Measurements from ENCODE around the gene TMEM250. TPM values are rescaled to one million over a fixed set of nuclear protein-coding genes. Genes with fewer than 3 reads are reported as not detected.

The TMEM250 gene
- total RNA-seq, 2 experiments from 2014 or later = 24.4 to 25.9 TPM

GRCh38 chr9:136142414-136142796 is 23.7 kb upstream of the TMEM250 start:
- intact Hi-C loops (cut with micrococcal nuclease) = no loop called here
- no peak overlapping the region for H3K4me3 Mint-ChIP-seq
- no peaks in the 10 kb centered on the region for H3K4me1 Mint-ChIP-seq (ENCODE audit: low read depth)
- ATAC-seq = no peak
- ChIA-PET CTCF (interaction anchor here (1.9 kb wide), 1 partner anchor 176 kb away, joined by 5 read pairs; no protein-coding TSS in a partner anchor), POLR2A (no interaction called here)
- H3K9me3 Mint-ChIP-seq = no peaks in the 10 kb centered on the region
- TF ChIP-seq CTCF (IDR thresholded peaks at IDR 0.05) = no peak
- H3K27ac Mint-ChIP-seq = no peak overlapping the region
- H3K36me3 Mint-ChIP-seq (ENCODE audit: low read depth) = no peaks in the 10 kb centered on the region
- DNase-seq = no peak
- peaks cover 10% of the 10 kb centered on the region for H3K27me3 Mint-ChIP-seq

- CTCF ChIA-PET = interaction anchor here (1.5 to 1.9 kb wide), 3 partner anchors 9 to 175 kb away, joined by 4 to 5 read pairs (median 5); no protein-coding TSS in a partner anchor
- Mint-ChIP-seq H3K9me3 (no peaks in the 10 kb centered on the region), H3K36me3 (ENCODE audit: low read depth) (no peaks in the 10 kb centered on the region), H3K27ac (no peak overlapping the region), H3K27me3 (peaks cover 10% of the 10 kb centered on the region), H3K4me1 (ENCODE audit: low read depth) (no peaks in the 10 kb centered on the region), H3K4me3 (no peak overlapping the region)
- intact Hi-C loops (cut with micrococcal nuclease) = no loop called here
- no peak for TF ChIP-seq CTCF (IDR thresholded peaks at IDR 0.05)
- no peak for DNase-seq
- POLR2A ChIA-PET = no interaction called here
- ATAC-seq = no peak
Observed at GRCh38 chr9:136141682-136142413, 23.2 kb upstream of the TMEM250 start.

GRCh38 chr9:136140966-136141365 is 22.3 kb upstream of the TMEM250 start:
- no peak for TF ChIP-seq CTCF (IDR thresholded peaks at IDR 0.05)
- Mint-ChIP-seq H3K27ac (no peak overlapping the region), H3K36me3 (ENCODE audit: low read depth) (no peaks in the 10 kb centered on the region), H3K4me1 (ENCODE audit: low read depth) (no peaks in the 10 kb centered on the region), H3K27me3 (peaks cover 8% of the 10 kb centered on the region), H3K4me3 (no peak overlapping the region), H3K9me3 (no peaks in the 10 kb centered on the region)
- intact Hi-C loops (cut with micrococcal nuclease) = no loop called here
- DNase-seq (no peak), ATAC-seq (no peak)
- ChIA-PET CTCF (interaction anchor here (1.1 to 1.9 kb wide), 4 partner anchors 8 to 174 kb away, joined by 3 to 5 read pairs (median 4); no protein-coding TSS in a partner anchor), POLR2A (no interaction called here)

- ATAC-seq (no peak), DNase-seq (no peak)
- Mint-ChIP-seq H3K27me3 (peaks cover 8% of the 10 kb centered on the region), H3K4me1 (ENCODE audit: low read depth) (no peaks in the 10 kb centered on the region), H3K36me3 (ENCODE audit: low read depth) (no peaks in the 10 kb centered on the region), H3K4me3 (no peak overlapping the region), H3K9me3 (no peaks in the 10 kb centered on the region), H3K27ac (no peak overlapping the region)
- no peak for TF ChIP-seq CTCF (IDR thresholded peaks at IDR 0.05)
- ChIA-PET POLR2A (no interaction called here), CTCF (interaction anchor here (1.2 to 3.5 kb wide), 4 partner anchors 9 to 50 kb away, joined by 3 to 18 read pairs (median 4); partner anchors contain the start of gene TMEM250)
- intact Hi-C loops (cut with micrococcal nuclease) = no loop called here
Observed at GRCh38 chr9:136140046-136140445, 21.4 kb upstream of the TMEM250 start.

DNA sequence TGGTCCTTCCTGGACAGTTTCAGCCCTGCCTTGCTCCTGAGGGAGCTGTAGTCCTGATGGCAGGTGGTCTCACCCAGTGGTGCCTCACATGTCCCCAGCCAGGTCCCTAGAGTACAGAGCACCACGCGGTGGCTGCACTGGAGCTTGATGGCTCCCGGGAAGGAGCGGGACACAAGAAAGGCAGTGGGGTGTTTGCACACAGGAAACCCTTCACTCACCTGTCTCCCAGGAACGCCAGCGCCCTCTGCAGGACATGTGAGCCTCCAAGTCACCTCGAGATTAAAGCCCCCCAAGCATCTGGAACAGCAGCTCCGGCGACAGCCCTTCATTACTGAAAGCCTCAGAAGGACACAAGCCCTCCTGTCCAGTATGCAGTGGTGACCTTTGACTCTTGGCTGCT is 19.9 kb upstream of the TMEM250 start:
- peak; percentile 60 for TF ChIP-seq CTCF (IDR thresholded peaks at IDR 0.05)
- ChIA-PET POLR2A (no interaction called here), CTCF (interaction anchor here (0.7 to 3.5 kb wide), 10 partner anchors 10 to 297 kb away, joined by 3 to 18 read pairs (median 3); partner anchors contain the start of genes NACC2 and TMEM250)
- DNase-seq (peak; percentile 83), ATAC-seq (no peak)
- no peak overlapping the region for H3K4me3 Mint-ChIP-seq
- no peak overlapping the region for H3K27ac Mint-ChIP-seq
- H3K27me3 Mint-ChIP-seq = peaks cover 17% of the 10 kb centered on the region
- no peaks in the 10 kb centered on the region for H3K36me3 Mint-ChIP-seq (ENCODE audit: low read depth)
- no peaks in the 10 kb centered on the region for H3K9me3 Mint-ChIP-seq
- intact Hi-C loops (cut with micrococcal nuclease) = no loop called here
- H3K4me1 Mint-ChIP-seq (ENCODE audit: low read depth) = no peaks in the 10 kb centered on the region
